Testis (tissue), 3 donors: Measurements from ENCODE around the gene CYTH4. TPM values are rescaled to one million over a fixed set of nuclear protein-coding genes. Genes with fewer than 3 reads are reported as not detected.
A peak's percentile ranks its signal among the peaks of the same experiment; 100 is the strongest.

Experiments used
- DNase-seq: peaks from one replicate; pipeline ENCODE4 v3.0.0-alpha.2; 2019
- H3K27ac ChIP-seq, 2 donors: fragments of 200-600 bp; sonication (generic); one replicate each; pipeline ENCODE4 v1.5.1; 2019
- H3K27me3 ChIP-seq: fragments of 200-600 bp; sonication (generic); one replicate; pipeline ENCODE4 v1.5.1; 2019
- H3K36me3 ChIP-seq: fragments of 200-600 bp; sonication (generic); one replicate; pipeline ENCODE4 v1.5.1; 2017; ENCODE audit warnings: low read depth; ENCODE audit errors: missing control alignments
- H3K4me1 ChIP-seq: fragments of 200-600 bp; sonication (generic); one replicate; pipeline ENCODE4 v1.5.1; 2019
- H3K4me3 ChIP-seq, 2 donors: fragments of 200-600 bp; sonication (generic); one replicate each; pipeline ENCODE4 v1.5.1; 2017 to 2019
- H3K9me3 ChIP-seq: fragments of 200-600 bp; sonication (generic); one replicate; pipeline ENCODE4 v1.5.1; 2017
- POLR2A ChIP-seq: fragments of 450-650 bp; IDR thresholded peaks from one replicate; pipeline ENCODE4 v1.6.1; 2017; ENCODE audit warnings: antibody characterized with exemption, mild to moderate bottlenecking, moderate library complexity
- WGBS, 2 donors: methylation state at CpG; one replicate each; pipeline ENCODE4 v1.1.5; 2018; 5-methylcytosine and 5-hydroxymethylcytosine counted together
- intact Hi-C: fragments of 100-400 bp; cut with DNase I; formaldehyde crosslinking; loops from one replicate; pipeline ENCODE4 v1.15.1; 2023; ENCODE audit warnings: low total_unique reads
- polyA plus RNA-seq: library from polyadenylated mRNA; stranded (reverse); fragments of 350-450 nt; fragmentation: Illumina TruSeq; extraction: RNeasy Lipid Tissue Mini Kit (QIAGEN cat#74804); gene quantifications from one replicate; pipeline ENCODE4 v1.2.3, GENCODE V29; 2014; ENCODE audit warnings: low read depth, low replicate concordance; ENCODE audit not compliant: insufficient read depth
- total RNA-seq, 2 donors: library from RNA; depleted of rRNA; stranded (reverse); fragments of >200 nt; gene quantifications; one replicate each; pipeline ENCODE4 v1.2.3, GENCODE V29; 2016
- TF ChIP-seq, protein P1 (sequence below), 3 experiments: fragments of 450-650 bp in 2 of 3; fragments of 200-600 bp in 1 of 3; sonication (generic) in 1 of 3; IDR thresholded peaks; one replicate each; pipeline ENCODE4 v1.5.1; 2016 to 2019; ENCODE audit warnings: antibody characterized with exemption in 3 of 3, mild to moderate bottlenecking in 2 of 3, moderate library complexity in 1 of 3

The CYTH4 gene
- total and polyA plus RNA-seq, 3 donors from 2014 or later, result 2.7 to 7.2 (median 6.8) TPM

DNA sequence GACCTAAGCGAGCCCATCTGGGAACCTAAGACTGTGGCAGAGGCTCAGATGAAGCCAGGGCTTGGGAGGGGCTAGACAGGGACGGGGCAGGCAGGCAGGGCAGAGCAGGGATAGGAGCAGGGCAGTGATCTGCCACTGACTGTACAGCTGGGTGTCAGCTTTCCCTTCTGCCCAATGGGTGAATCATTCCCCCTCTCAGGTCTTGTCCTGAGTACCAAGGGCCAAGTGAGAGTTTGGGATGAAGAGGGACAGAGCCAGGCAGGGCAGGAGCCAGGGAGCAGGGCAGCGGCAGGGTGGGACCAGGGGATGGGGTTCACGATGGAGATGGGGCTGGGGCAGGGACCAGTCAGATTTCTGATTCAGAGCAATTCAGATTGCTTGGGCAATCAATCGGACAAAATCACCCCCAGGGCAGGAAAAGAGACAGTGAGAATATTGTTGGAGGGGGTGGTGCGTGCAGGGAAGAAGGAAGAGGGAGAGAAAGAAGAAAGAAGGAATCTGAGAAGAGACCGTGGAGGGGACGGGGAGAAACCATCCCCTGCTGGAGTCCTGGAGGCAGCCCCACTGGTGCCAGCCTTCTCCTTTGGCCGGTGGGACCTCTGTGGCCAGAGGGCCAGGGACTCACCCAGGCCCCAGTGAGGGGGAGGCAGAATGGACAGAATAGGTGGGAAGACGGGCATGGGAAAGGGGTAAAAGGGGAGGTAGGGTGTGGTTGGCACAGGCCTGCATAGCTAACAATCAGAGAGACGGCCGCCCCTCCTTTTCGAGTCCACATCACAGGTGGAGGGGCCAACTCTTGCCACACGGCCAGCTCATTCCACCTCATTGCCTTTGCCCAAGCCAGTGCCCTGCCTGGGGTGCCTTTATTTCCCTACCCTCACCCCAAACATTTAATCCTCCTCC lies 47.2 kb downstream of the CYTH4 start:
- TF ChIP-seq, protein P1, sequence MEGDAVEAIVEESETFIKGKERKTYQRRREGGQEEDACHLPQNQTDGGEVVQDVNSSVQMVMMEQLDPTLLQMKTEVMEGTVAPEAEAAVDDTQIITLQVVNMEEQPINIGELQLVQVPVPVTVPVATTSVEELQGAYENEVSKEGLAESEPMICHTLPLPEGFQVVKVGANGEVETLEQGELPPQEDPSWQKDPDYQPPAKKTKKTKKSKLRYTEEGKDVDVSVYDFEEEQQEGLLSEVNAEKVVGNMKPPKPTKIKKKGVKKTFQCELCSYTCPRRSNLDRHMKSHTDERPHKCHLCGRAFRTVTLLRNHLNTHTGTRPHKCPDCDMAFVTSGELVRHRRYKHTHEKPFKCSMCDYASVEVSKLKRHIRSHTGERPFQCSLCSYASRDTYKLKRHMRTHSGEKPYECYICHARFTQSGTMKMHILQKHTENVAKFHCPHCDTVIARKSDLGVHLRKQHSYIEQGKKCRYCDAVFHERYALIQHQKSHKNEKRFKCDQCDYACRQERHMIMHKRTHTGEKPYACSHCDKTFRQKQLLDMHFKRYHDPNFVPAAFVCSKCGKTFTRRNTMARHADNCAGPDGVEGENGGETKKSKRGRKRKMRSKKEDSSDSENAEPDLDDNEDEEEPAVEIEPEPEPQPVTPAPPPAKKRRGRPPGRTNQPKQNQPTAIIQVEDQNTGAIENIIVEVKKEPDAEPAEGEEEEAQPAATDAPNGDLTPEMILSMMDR (IDR thresholded peaks at IDR 0.05), result no peak
- no peak for TF ChIP-seq POLR2A
- intact Hi-C loops, result no loop called here
- Histone ChIP-seq H3K4me3 (no peak overlapping the region), H3K27ac (no peak overlapping the region), H3K4me1 (peaks cover 7% of the 10 kb centered on the region), H3K27me3 (no peaks in the 10 kb centered on the region), H3K36me3 (no peaks in the 10 kb centered on the region), H3K9me3 (no peaks in the 10 kb centered on the region)
- WGBS, 2 donors, result 74 to 77% methylated on average over 14 of the region's 14 CpGs
- DNase-seq, result no peak

DNA sequence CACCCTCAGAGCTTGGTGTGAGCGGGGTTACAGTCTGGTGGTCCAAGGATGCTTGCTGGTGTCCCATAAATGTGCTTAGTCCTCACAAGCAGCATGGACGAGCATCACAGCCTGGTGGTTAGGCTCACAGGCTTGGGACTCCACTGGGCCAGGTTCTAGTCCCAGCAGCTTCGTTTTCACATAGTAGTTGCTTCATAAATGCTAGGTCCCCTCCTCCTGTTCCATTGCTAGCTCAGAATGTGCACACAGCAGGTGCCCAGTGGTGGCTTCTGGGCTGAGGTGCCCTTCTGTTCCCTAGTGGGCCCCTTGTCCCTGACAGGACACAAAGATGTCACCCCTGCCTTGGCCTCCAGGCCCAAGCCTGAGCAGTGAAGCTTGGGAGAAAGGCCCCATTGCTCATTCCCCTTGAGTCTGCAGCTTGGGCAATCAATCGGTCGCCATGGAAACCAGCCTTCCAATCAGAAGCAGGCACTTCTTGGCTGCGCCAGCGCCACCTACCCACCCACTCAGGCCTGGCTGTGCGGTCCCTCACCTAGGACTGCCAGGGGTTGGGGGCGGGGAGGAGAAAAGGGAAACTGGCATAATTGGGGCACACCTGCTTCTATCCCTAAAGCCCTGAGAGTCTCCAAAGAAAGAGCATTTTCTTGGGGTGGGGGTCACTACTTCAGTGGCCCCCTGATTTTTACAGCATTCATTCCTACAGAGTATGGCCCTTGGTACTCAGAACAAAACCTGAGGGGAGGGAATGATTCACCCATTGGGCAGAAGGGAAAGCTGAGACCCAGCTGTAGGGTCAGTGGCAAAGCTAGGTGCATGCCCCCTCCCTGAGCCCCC lies 48.1 kb downstream of the CYTH4 start:
- Histone ChIP-seq H3K36me3 (no peaks in the 10 kb centered on the region), H3K4me3 (no peak overlapping the region), H3K27me3 (no peaks in the 10 kb centered on the region), H3K9me3 (no peaks in the 10 kb centered on the region), H3K27ac (no peak overlapping the region), H3K4me1 (no peaks in the 10 kb centered on the region)
- peak; percentile 32 for DNase-seq
- TF ChIP-seq POLR2A, result no peak
- TF ChIP-seq, protein P1 (IDR thresholded peaks at IDR 0.05), result no peak
- intact Hi-C loops, result no loop called here
- WGBS, 2 donors, result 71 to 82% methylated on average over 6 to 9 of the region's 9 CpGs

DNA sequence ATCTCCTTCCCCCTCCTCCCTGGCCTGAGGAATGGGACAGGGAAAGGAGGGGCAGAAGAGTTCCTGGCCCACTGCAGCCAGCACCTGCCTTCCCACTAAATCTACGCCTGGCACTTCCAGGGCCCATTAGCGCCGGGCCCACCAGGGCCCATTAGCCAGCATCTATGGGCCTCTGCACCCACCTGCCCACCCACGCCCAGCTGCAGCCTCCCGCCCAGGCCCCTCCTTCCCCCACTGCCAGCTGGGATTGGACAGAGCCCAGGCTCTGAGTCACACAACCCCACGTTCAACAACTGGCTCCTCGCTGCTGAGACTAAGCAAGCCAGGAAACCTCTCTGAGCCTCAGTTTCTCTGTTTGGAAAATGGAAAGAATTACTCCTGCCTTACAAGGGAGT lies 48.7 kb downstream of the CYTH4 start:
- Histone ChIP-seq H3K27ac (no peak overlapping the region), H3K27me3 (no peaks in the 10 kb centered on the region), H3K9me3 (no peaks in the 10 kb centered on the region), H3K36me3 (no peaks in the 10 kb centered on the region), H3K4me3 (no peak overlapping the region), H3K4me1 (no peaks in the 10 kb centered on the region)
- intact Hi-C loops, result no loop called here
- TF ChIP-seq POLR2A, result no peak
- TF ChIP-seq, protein P1 (IDR thresholded peaks at IDR 0.05), result no peak
- WGBS, 2 donors, result 57 to 69% methylated on average over 7 of the region's 7 CpGs
- no peak for DNase-seq

DNA sequence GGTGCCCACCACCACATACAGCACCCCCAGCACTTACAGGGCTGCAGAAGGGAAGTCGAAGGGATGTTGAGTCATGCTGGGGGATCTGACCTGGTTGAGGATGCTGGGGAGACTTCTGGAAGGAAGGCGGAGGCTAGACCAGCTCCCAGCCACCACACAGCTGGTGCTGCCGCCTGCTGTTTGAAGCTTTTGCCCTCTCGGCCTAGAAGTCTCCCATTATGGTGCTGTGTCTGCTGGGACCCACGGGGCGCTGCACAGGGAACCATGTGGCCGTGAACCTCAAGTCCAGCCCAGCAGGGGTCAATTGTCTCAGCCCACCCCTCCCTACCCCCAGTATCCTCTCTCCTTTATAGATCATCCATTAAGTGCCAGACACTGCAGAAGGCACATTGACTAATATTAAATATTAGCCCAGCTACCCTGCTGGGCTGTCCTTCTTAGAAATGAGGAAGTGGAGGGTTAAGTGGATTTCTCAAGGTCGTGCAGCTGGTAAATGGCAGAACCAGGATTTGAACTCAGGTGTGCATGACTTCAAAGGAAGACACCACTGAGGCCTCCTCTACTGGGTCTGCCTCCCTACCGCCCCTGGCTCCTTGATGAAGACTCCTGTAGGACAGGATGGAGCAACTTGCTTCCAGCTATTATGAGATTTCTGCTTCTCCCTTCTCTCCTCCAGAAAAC lies 49.7 kb downstream of the CYTH4 start:
- Histone ChIP-seq H3K27ac (no peak overlapping the region), H3K27me3 (no peaks in the 10 kb centered on the region)

More for the DNA sequence above, 49.7 kb downstream of the CYTH4 start:
- no peak for TF ChIP-seq POLR2A
- TF ChIP-seq, protein P1 (IDR thresholded peaks at IDR 0.05), result no peak
- Histone ChIP-seq H3K4me1 (no peaks in the 10 kb centered on the region), H3K4me3 (no peak overlapping the region), H3K9me3 (no peaks in the 10 kb centered on the region), H3K36me3 (no peaks in the 10 kb centered on the region)
- 52 to 78% methylated on average over 9 of the region's 9 CpGs for WGBS, 2 donors
- intact Hi-C loops, result no loop called here
- DNase-seq, result no peak
